HepG2 (cell line): ENCODE results near the gene TRAP1. TPM values are rescaled to one million over a fixed set of nuclear protein-coding genes. Genes with fewer than 3 reads are reported as not detected.

Experiments used
- ARID2 ChIP-seq: sonication (generic); formaldehyde crosslinking; IDR thresholded peaks from 2 replicates; pipeline ENCODE4 v1.8.1; 2022; ENCODE audit warnings: mild to moderate bottlenecking, missing genetic modification reagents, borderline replicate concordance
- ARID4A ChIP-seq: sonication (generic); formaldehyde crosslinking; IDR thresholded peaks from 2 replicates; pipeline ENCODE4 v1.5.0; 2020; ENCODE audit warnings: mild to moderate bottlenecking, missing genetic modification reagents, borderline replicate concordance
- ASH2L ChIP-seq: fragments of 300-600, 200-600 bp; sonication (generic); IDR thresholded peaks from 2 replicates; pipeline ENCODE4 v1.7.0; 2017; ENCODE audit warnings: low read depth, mild to moderate bottlenecking, moderate library complexity, mixed read lengths, low read length; ENCODE audit not compliant: insufficient read length
- ELF3 ChIP-seq: IDR thresholded peaks from 2 replicates; pipeline ENCODE4 v1.6.1; 2016; ENCODE audit warnings: missing genetic modification reagents, missing compliant biosample characterization
- HNF1B ChIP-seq: sonication (generic); formaldehyde crosslinking; IDR thresholded peaks from 2 replicates; pipeline ENCODE4 v1.5.1; 2020; ENCODE audit warnings: mild to moderate bottlenecking, moderate library complexity, missing genetic modification reagents
- MAZ ChIP-seq, 2 experiments: sonication (generic) in 1 of 2; formaldehyde crosslinking in 1 of 2; IDR thresholded peaks; 2 replicates each; pipeline versions ENCODE4 v1.5.0 to v1.6.1; 2012 to 2020; ENCODE audit warnings: low read depth in 2 of 2, mild to moderate bottlenecking in 2 of 2, borderline replicate concordance in 1 of 2, improper control_type of control experiment in 1 of 2, low read length in 1 of 2, missing genetic modification reagents in 1 of 2, moderate library complexity in 1 of 2
- MIER3 ChIP-seq: IDR thresholded peaks from 2 replicates; pipeline ENCODE4 v1.6.1; 2016; ENCODE audit warnings: missing compliant biosample characterization, borderline replicate concordance
- MXD3 ChIP-seq: IDR thresholded peaks from 2 replicates; pipeline ENCODE4 v1.6.1; 2016; ENCODE audit warnings: mild to moderate bottlenecking, missing biosample characterization, missing genetic modification reagents
- NFIB ChIP-seq: sonication (generic); formaldehyde crosslinking; IDR thresholded peaks from 2 replicates; pipeline ENCODE4 v1.9.0; 2021; ENCODE audit warnings: missing genetic modification reagents, mild to moderate bottlenecking, borderline replicate concordance
- NONO ChIP-seq, 2 experiments: fragments of 450-650 bp in 1 of 2; sonication (generic) in 1 of 2; formaldehyde crosslinking in 1 of 2; IDR thresholded peaks in 1 of 2; conservative IDR thresholded peaks in 1 of 2; 2 replicates each; pipeline versions ENCODE4 v1.6.1 to v1.8.0; 2017 to 2022; ENCODE audit warnings: mild to moderate bottlenecking in 1 of 2, missing genetic modification reagents in 1 of 2, moderate library complexity in 1 of 2
- PCBP2 ChIP-seq: fragments of 200-400 bp; formaldehyde crosslinking; optimal IDR thresholded peaks from 2 replicates; pipeline ENCODE3; 2018; ENCODE audit warnings: low read length, low read depth; ENCODE audit not compliant: poor library complexity, severe bottlenecking
- PHF21A ChIP-seq: sonication (generic); formaldehyde crosslinking; IDR thresholded peaks from 2 replicates; pipeline ENCODE4 v1.5.0; 2020; ENCODE audit warnings: mild to moderate bottlenecking, missing genetic modification reagents
- PITX1 ChIP-seq: sonication (generic); formaldehyde crosslinking; IDR thresholded peaks from 2 replicates; pipeline ENCODE4 v1.5.1; 2020; ENCODE audit warnings: mild to moderate bottlenecking, missing genetic modification reagents
- RFXAP ChIP-seq: sonication (generic); formaldehyde crosslinking; IDR thresholded peaks from 2 replicates; pipeline ENCODE4 v1.4.0; 2020; ENCODE audit warnings: missing genetic modification reagents, borderline replicate concordance
- SALL1 ChIP-seq: sonication (generic); formaldehyde crosslinking; IDR thresholded peaks from 2 replicates; pipeline ENCODE4 v1.8.0; 2022; ENCODE audit warnings: mild to moderate bottlenecking, missing genetic modification reagents
- ZGPAT ChIP-seq: IDR thresholded peaks from 2 replicates; pipeline ENCODE4 v1.6.1; 2016; ENCODE audit warnings: mild to moderate bottlenecking
- ZNF138 ChIP-seq: sonication (generic); formaldehyde crosslinking; IDR thresholded peaks from 2 replicates; pipeline ENCODE4 v1.5.0; 2020; ENCODE audit warnings: mild to moderate bottlenecking, low read depth, missing genetic modification reagents
- ZNF143 ChIP-seq: sonication (generic); formaldehyde crosslinking; IDR thresholded peaks from 2 replicates; pipeline ENCODE4 v1.4.0; 2020; ENCODE audit warnings: missing genetic modification reagents
- ZNF709 ChIP-seq: sonication (generic); formaldehyde crosslinking; IDR thresholded peaks from 2 replicates; pipeline ENCODE4 v1.5.0; 2020; ENCODE audit warnings: mild to moderate bottlenecking, missing genetic modification reagents
- polyA plus RNA-seq, 8 experiments: library from polyadenylated mRNA; depleted of rRNA in 3 of 8; stranded (reverse) in 7 of 8; unstranded in 1 of 8; fragments of >200 nt; fragmentation: Illumina TruSeq in 4 of 8; extraction: Trizol in 4 of 8; gene quantifications; 2 replicates each; pipeline versions ENCODE4 v1.2.1 to v1.2.3, GENCODE V29; 2011 to 2016; ENCODE audit warnings: low read depth in 4 of 8, missing spikeins in 1 of 8, mixed read lengths in 1 of 8; ENCODE audit not compliant: insufficient read depth in 1 of 8
- total RNA-seq, 5 experiments: library from RNA; depleted of rRNA; stranded (reverse); fragments of >200 nt; fragmentation: Illumina TruSeq; extraction: Trizol; gene quantifications; 2 replicates each; pipeline ENCODE4 v1.2.3, GENCODE V29; 2016; ENCODE audit warnings: low read depth in 1 of 5

TRAP1 gene
- total and polyA plus RNA-seq, 2 of the 13 experiments (the other 11 are each of a cell fraction or from before 2014, with no cell fraction given), result 127 to 240 TPM

- peak; percentile 77 for TF ChIP-seq ELF3 (CRISPR knock-in tag)
- 0 out of 2 replicates have a peak, but pooled peaks have one; percentile 28 for TF ChIP-seq PITX1
- TF ChIP-seq ZGPAT (CRISPR knock-in tag), result peak; percentile 33; the same call in 1 of the 2 replicates
- peak; percentile 31; the same call in 1 of the 2 replicates for TF ChIP-seq ZNF138 (CRISPR knock-in tag)
- 0 out of 2 replicates have a peak, but pooled peaks have one; percentile 9 for TF ChIP-seq PHF21A (CRISPR knock-in tag)
- TF ChIP-seq MAZ (IDR thresholded peaks at IDR 0.05; ENCODE audit: borderline replicate concordance, low read depth, low read length), result peak; percentile 73; the same call in 1 of the 2 replicates
- TF ChIP-seq MAZ (CRISPR knock-in tag; IDR thresholded peaks at IDR 0.05; ENCODE audit: low read depth), result 0 out of 2 replicates have a peak, but pooled peaks have one; percentile 56
- no peak for TF ChIP-seq NONO (IDR thresholded peaks at IDR 0.05)
- peak; percentile 31; the same call in 1 of the 2 replicates for TF ChIP-seq NONO (CRISPR knock-in tag; conservative IDR thresholded peaks at IDR 0.05)
- peak; percentile 46 for TF ChIP-seq ASH2L
- TF ChIP-seq MXD3, result peak; percentile 59; the same call in 1 of the 2 replicates
- TF ChIP-seq ZNF709, result 0 out of 2 replicates have a peak, but pooled peaks have one; percentile 54
- TF ChIP-seq RFXAP, result no peak
- peak; percentile 29; the same call in 1 of the 2 replicates for TF ChIP-seq HNF1B (CRISPR knock-in tag)
- TF ChIP-seq NFIB (CRISPR knock-in tag), result no peak
- no peak for TF ChIP-seq ARID2
- TF ChIP-seq ARID4A (CRISPR knock-in tag), result peak; percentile 83
- TF ChIP-seq MIER3 (CRISPR knock-in tag), result 0 out of 2 replicates have a peak, but pooled peaks have one; percentile 48
- no peak for TF ChIP-seq ZNF143 (CRISPR knock-in tag)
- peak; percentile 26; the same call in 1 of the 2 replicates for TF ChIP-seq SALL1
- no peak for TF ChIP-seq PCBP2
Measured at GRCh38 chr16:3611146-3611975, 106.0 kb downstream of the TRAP1 start, which contains the start of gene SLX4 (continued).
